K562 (cell line): ENCODE results near the gene SLC25A33. TPM values are rescaled to one million over a fixed set of nuclear protein-coding genes. Genes with fewer than 3 reads are reported as not detected.
A peak's percentile ranks its signal among the peaks of the same experiment; 100 is the strongest.

Experiments
- ATAC-seq: fragments of 200-7000 bp; cut with Tn5 transposase; 3 replicates; pipeline ENCODE4 v1.9.1; 2020; ENCODE audit warnings: moderate library complexity
- BruUV-seq: library from RNA; stranded (reverse); fragments of 400-500 nt; replicated peaks from 2 replicates; lab custom pipeline; 2021; lab: Mats Ljungman, UMichigan
- CTCF ChIA-PET: fragments of 300-600 bp; formaldehyde crosslinking; extraction: SDS; loops from one replicate; lab custom pipeline; 2021; ENCODE audit warnings: low intra/inter-chr PET ratio; lab: Yijun Ruan, JAX
- POLR2A ChIA-PET: fragments of 300-600, 350-650 bp; sonication (Branson Sonifier 250); formaldehyde crosslinking; extraction: SDS; loops from one replicate; lab custom pipeline; 2021; ENCODE audit warnings: antibody characterized with exemption, inconsistent platforms; lab: Yijun Ruan, JAX
- DNase-seq, 4 experiments: peaks; one replicate each; pipeline versions ENCODE4 v3.0.0 to v3.0.0-alpha.2; 2011 to 2018; ENCODE audit warnings: low spot score in 3 of 4, mixed read lengths in 3 of 4; ENCODE audit errors: extremely low read depth in 1 of 4
- FAIRE-seq: peaks from 2 replicates; lab custom pipeline; 2011; peaks lifted over from hg19 to GRCh38; lab: Jason Lieb, UNC
- H2AFZ ChIP-seq: 2 replicates; pipeline ENCODE4 v1.6.0; 2011; ENCODE audit warnings: low read depth, low read length, control low read depth, inconsistent platforms
- H3K27ac ChIP-seq: fragments of 200-600 bp; 3 replicates; pipeline ENCODE4 v1.8.0; 2011; ENCODE audit warnings: low read depth, mild to moderate bottlenecking, control low read depth, inconsistent platforms, low read length, moderate library complexity, mixed read lengths; ENCODE audit errors: extremely low read depth
- H3K27me3 ChIP-seq, 2 experiments: fragments of 300-600 bp in 1 of 2; 2 replicates in 1 of 2; 3 replicates in 1 of 2; pipeline versions ENCODE4 v1.6.0 to v1.8.0; 2011; ENCODE audit warnings: inconsistent platforms in 2 of 2, low read length in 2 of 2, mild to moderate bottlenecking in 1 of 2, mixed read lengths in 1 of 2, moderate library complexity in 1 of 2; ENCODE audit not compliant: control insufficient read depth in 2 of 2, insufficient read depth in 2 of 2
- H3K36me3 ChIP-seq: fragments of 300-600 bp; 3 replicates; pipeline ENCODE4 v1.8.0; 2011; ENCODE audit warnings: mild to moderate bottlenecking, low read length, inconsistent platforms; ENCODE audit not compliant: control insufficient read depth, insufficient read depth
- H3K4me1 ChIP-seq, 2 experiments: fragments of 200-600 bp in 1 of 2; replicated peaks in 1 of 2; 2 replicates in 1 of 2; 3 replicates in 1 of 2; pipeline versions ENCODE4 v1.5.1 to v1.8.0; 2011; ENCODE audit warnings: inconsistent platforms in 2 of 2, low read length in 2 of 2, mild to moderate bottlenecking in 1 of 2, mixed read lengths in 1 of 2, moderate library complexity in 1 of 2; ENCODE audit not compliant: control insufficient read depth in 2 of 2, insufficient read depth in 2 of 2
- H3K4me2 ChIP-seq: 2 replicates; pipeline ENCODE4 v1.6.1; 2011; ENCODE audit warnings: low read length, control low read depth, inconsistent platforms, mixed read lengths; ENCODE audit not compliant: insufficient read depth
- H3K4me3 ChIP-seq: fragments of 200-600 bp; sonication (generic), shearing (Covaris generic); 2 replicates; pipeline ENCODE4 v1.5.1; 2016; ENCODE audit warnings: control low read depth, inconsistent platforms
- H3K79me2 ChIP-seq: fragments of 200-600 bp; 3 replicates; pipeline ENCODE4 v1.8.0; 2011; ENCODE audit warnings: low read length, inconsistent platforms; ENCODE audit not compliant: control insufficient read depth, insufficient read depth
- H3K9ac ChIP-seq, 2 experiments: 2 replicates each; pipeline versions ENCODE4 v1.6.0 to v1.6.1; 2011; ENCODE audit warnings: low read depth in 2 of 2, low read length in 2 of 2, control low read depth in 1 of 2, inconsistent platforms in 1 of 2, mild to moderate bottlenecking in 1 of 2, mixed read lengths in 1 of 2; ENCODE audit not compliant: insufficient read depth in 1 of 2
- H3K9me1 ChIP-seq: one replicate; pipeline ENCODE4 v1.6.0; 2011; ENCODE audit warnings: inconsistent platforms, mild to moderate bottlenecking, low read length, moderate library complexity; ENCODE audit not compliant: control insufficient read depth, insufficient read depth
- H3K9me3 ChIP-seq: replicated peaks from 2 replicates; pipeline ENCODE4 v1.5.1; 2011; ENCODE audit warnings: low read depth, low read length, inconsistent platforms; ENCODE audit not compliant: control insufficient read depth, insufficient read depth
- H4K20me1 ChIP-seq: replicated peaks from 2 replicates; pipeline ENCODE4 v1.6.1; 2011; ENCODE audit warnings: low read length, inconsistent platforms, mixed read lengths; ENCODE audit not compliant: control insufficient read depth, insufficient read depth
- CEBPG ChIP-seq, 3 experiments: fragments of 200-800 bp in 1 of 3; sonication (Bioruptor generic) in 1 of 3; sonication (generic) in 1 of 3; formaldehyde crosslinking in 1 of 3; IDR thresholded peaks in 2 of 3; conservative IDR thresholded peaks in 1 of 3; 2 replicates each; pipeline versions ENCODE4 v1.6.1 to v1.8.0; 2016 to 2022; ENCODE audit warnings: missing compliant biosample characterization in 2 of 3, missing genetic modification characterization in 2 of 3, mild to moderate bottlenecking in 1 of 3, missing genetic modification reagents in 1 of 3
- DACH1 ChIP-seq: fragments of 450-650 bp; IDR thresholded peaks from 2 replicates; pipeline ENCODE4 v1.6.1; 2018; ENCODE audit not compliant: partially characterized antibody
- ERF ChIP-seq: fragments of 450-650 bp; formaldehyde crosslinking; IDR thresholded peaks from 2 replicates; pipeline ENCODE4 v1.4.0; 2020; ENCODE audit warnings: mild to moderate bottlenecking, mixed read lengths
- ETV1 ChIP-seq: fragments of 450-650 bp; conservative IDR thresholded peaks from 2 replicates; pipeline ENCODE4 v1.6.1; 2016; ENCODE audit warnings: missing genetic modification characterization, control low read depth, low read depth, missing compliant biosample characterization
- FOXJ3 ChIP-seq: sonication (generic); formaldehyde crosslinking; IDR thresholded peaks from 2 replicates; pipeline ENCODE4 v1.4.0; 2020; ENCODE audit warnings: mild to moderate bottlenecking, missing genetic modification reagents
- GABPB1 ChIP-seq: sonication (generic); formaldehyde crosslinking; IDR thresholded peaks from 2 replicates; pipeline ENCODE4 v1.8.0; 2022; ENCODE audit warnings: mild to moderate bottlenecking, missing genetic modification reagents
- MIER1 ChIP-seq: fragments of 450-650 bp; IDR thresholded peaks from 2 replicates; pipeline ENCODE4 v1.6.1; 2016; ENCODE audit warnings: antibody characterized with exemption, mild to moderate bottlenecking, low read depth
- POLR2G ChIP-seq: fragments of 200-400 bp; formaldehyde crosslinking; IDR thresholded peaks from 2 replicates; pipeline ENCODE4 v1.6.1; 2017; ENCODE audit warnings: low read depth, mild to moderate bottlenecking, antibody characterized with exemption, low read length, moderate library complexity
- RFX5 ChIP-seq: IDR thresholded peaks from 2 replicates; pipeline ENCODE4 v1.6.1; 2011; ENCODE audit warnings: low read depth, mild to moderate bottlenecking, improper control_type of control experiment, low read length
- ZFPM2 ChIP-seq: fragments of 250-450 bp; sonication (Bioruptor Pico); IDR thresholded peaks from 2 replicates; pipeline ENCODE4 v1.5.1; 2022; ENCODE audit warnings: mild to moderate bottlenecking
- ZKSCAN3 ChIP-seq: fragments of 250-450 bp; sonication (Bioruptor Pico); IDR thresholded peaks from 2 replicates; pipeline ENCODE4 v1.4.0; 2020
- ZNF143 ChIP-seq: sonication (generic); formaldehyde crosslinking; IDR thresholded peaks from 2 replicates; pipeline ENCODE4 v1.9.0; 2022; ENCODE audit warnings: mild to moderate bottlenecking, missing genetic modification reagents
- ZNF589 ChIP-seq: fragments of 200-800 bp; sonication (Bioruptor generic); IDR thresholded peaks from 2 replicates; pipeline ENCODE4 v1.6.1; 2016; ENCODE audit warnings: low read depth, missing genetic modification characterization, missing compliant biosample characterization
- WGBS: fragments of 100-300 bp; shearing (Covaris generic); methylation state at CpG from one replicate; pipeline ENCODE4 v1.1.6; 2016; ENCODE audit warnings: low coverage, mixed read lengths; ENCODE audit not compliant: insufficient coverage; ENCODE audit errors: missing lambda C conversion rate; 5-methylcytosine and 5-hydroxymethylcytosine counted together
- in situ Hi-C: fragments of 300-500 bp; cut with MboI; formaldehyde crosslinking; loops from 4 replicates; pipeline ENCODE4 v1.15.0; 2018; ENCODE audit warnings: inconsistent platforms, mixed read lengths
- intact Hi-C: fragments of 100-400 bp; cut with micrococcal nuclease; formaldehyde crosslinking; loops from 2 replicates; pipeline ENCODE4 v1.14.2; 2022
- polyA plus RNA-seq, 8 experiments: library from polyadenylated mRNA; depleted of rRNA in 4 of 8; stranded (reverse) in 5 of 8; unstranded in 3 of 8; fragments of >200 nt; fragmentation: Nextera tagmentation in 2 of 8; fragmentation: Illumina TruSeq in 1 of 8; extraction: Ambion mirVana in 2 of 8; extraction: Trizol in 1 of 8; gene quantifications; 2 replicates each; pipeline versions ENCODE4 v1.2.1 to v1.2.3, GENCODE V29; 2011 to 2014; ENCODE audit warnings: inconsistent platforms in 1 of 8, missing spikeins in 1 of 8
- total RNA-seq, 7 experiments: library from RNA; depleted of rRNA in 6 of 7; stranded (reverse); fragments of >200 nt in 6 of 7; fragmentation: Illumina TruSeq in 2 of 7; extraction: Trizol in 2 of 7; gene quantifications; 2 replicates each; pipeline versions ENCODE4 v1.2.1 to v1.2.3, GENCODE V29; 2011 to 2021; ENCODE audit warnings: low replicate concordance in 1 of 7
- TF ChIP-seq, protein P1 (sequence below): fragments of 450-650 bp; IDR thresholded peaks from 2 replicates; pipeline ENCODE4 v1.7.0; 2016; ENCODE audit warnings: borderline replicate concordance
- TF ChIP-seq, protein P2 (sequence below): sonication (generic); formaldehyde crosslinking; IDR thresholded peaks from 2 replicates; pipeline ENCODE4 v1.9.0; 2022; ENCODE audit warnings: mild to moderate bottlenecking, missing genetic modification reagents
- TF ChIP-seq, protein P3 (sequence below): sonication (generic); formaldehyde crosslinking; IDR thresholded peaks from 2 replicates; pipeline ENCODE4 v1.8.0; 2022; ENCODE audit warnings: missing genetic modification reagents, mild to moderate bottlenecking, moderate library complexity, borderline replicate concordance

SLC25A33 gene
- total and polyA plus RNA-seq, 9 of the 15 experiments (the other 6 are each of a cell fraction or from before 2014, with no cell fraction given) = 3.2 to 23.5 (median 17.5) TPM

DNA sequence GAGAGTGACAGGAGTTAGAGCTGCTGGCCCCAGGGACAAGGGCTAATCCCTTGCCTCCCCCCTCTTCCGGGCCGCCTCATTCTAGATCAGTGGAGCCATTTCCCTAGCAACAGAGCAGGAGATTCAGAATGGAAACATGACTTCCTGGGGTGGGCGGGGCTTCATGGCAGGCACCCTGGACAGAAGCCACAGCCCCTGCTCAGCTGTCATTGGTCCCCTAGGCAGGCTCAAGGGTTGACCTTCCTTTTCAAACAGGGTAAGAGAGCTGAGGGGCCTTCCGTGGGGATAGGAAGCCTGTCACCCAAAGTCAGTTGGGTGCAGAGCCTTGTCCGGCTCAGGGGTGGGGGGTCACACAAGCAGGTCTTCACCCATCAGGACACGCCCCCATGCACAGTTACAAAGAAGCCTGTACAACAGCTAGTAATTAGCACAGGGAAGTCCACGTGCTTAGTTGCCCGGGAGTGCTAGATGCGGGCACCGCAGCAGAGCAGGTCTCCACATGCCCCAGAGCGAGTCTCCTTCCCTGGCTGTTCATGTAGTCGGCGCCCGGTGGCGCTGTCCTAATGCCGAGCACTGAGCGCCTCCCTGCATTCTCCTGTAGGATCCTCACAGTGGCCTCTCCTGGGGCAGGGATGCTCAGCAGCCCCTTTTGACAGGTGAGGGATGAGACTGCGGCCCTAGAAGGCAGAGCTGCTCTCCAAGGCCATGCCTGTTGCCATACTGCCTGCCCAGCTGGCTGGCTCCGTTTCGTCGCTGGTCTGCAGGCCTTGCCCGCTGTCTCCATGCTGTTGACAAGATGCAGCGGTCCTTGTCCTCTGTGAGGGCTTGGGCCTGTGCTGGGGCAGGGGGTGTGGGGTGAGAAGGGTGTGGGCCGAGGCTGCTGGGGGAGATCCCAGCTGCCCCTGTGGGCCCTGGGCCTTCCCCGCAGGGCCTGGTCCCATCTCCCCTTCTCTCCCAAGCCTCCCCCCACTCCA lies 54.5 kb downstream of the SLC25A33 start:
- peak; percentile 95 for FAIRE-seq
- Histone ChIP-seq H4K20me1 (peaks cover 60% of the 10 kb centered on the region), H3K36me3 (peaks cover 63% of the 10 kb centered on the region; the same call in 2 of the 3 replicates), H3K27ac (no peak overlapping the region), H2AFZ (no peak overlapping the region), H3K79me2 (peaks cover 70% of the 10 kb centered on the region), H3K9me3 (no peaks in the 10 kb centered on the region), H3K9me1 (peaks cover 28% of the 10 kb centered on the region), H3K4me3 (no peak overlapping the region), H3K4me1 (peaks cover 33 to 83% of the 10 kb centered on the region in 2 experiments), H3K9ac (peak overlapping the region in 1 of 2 experiments; percentile 88; a peak in 2 of 4 replicates), H3K4me2 (no peak overlapping the region), H3K27me3 (no peaks in the 10 kb centered on the region)
- ATAC-seq = peak; percentile 88
- CTCF ChIA-PET = no interaction called here
- no TSS peak for BruUV-seq
- DNase-seq = peak; percentile 83 to 91 (median 88)
- intact Hi-C loops = no loop called here
- WGBS = 76% methylated on average over 25 of the region's 25 CpGs
- POLR2A ChIA-PET = interaction anchor here (0.6 to 2.0 kb wide), 10 partner anchors 9 to 648 kb away, joined by 3 to 10 read pairs (median 4); partner anchors contain the start of genes LZIC, NMNAT1 and SLC25A33
- in situ Hi-C loops = no loop called here
- TF ChIP-seq POLR2G (0 out of 2 replicates have a peak, but pooled peaks have one; percentile 11), GABPB1 (CRISPR knock-in tag) (peak; percentile 60), RFX5 (peak; percentile 75; the same call in 1 of the 2 replicates), DACH1 (no peak), ETV1 (peak; percentile 88), CEBPG (CRISPR knock-in tag; IDR thresholded peaks at IDR 0.05) (no peak), CEBPG (tag; conservative IDR thresholded peaks at IDR 0.05 in 1 of 2, IDR thresholded peaks at IDR 0.05 in 1 of 2) (no peak), ZNF143 (CRISPR knock-in tag) (0 out of 2 replicates have a peak, but pooled peaks have one; percentile 11), ZFPM2 (CRISPR knock-in tag) (no peak), MIER1 (no peak), ERF (no peak), FOXJ3 (CRISPR knock-in tag) (peak; percentile 63), ZNF589 (CRISPR knock-in tag) (no peak), ZKSCAN3 (CRISPR knock-in tag) (no peak)
- TF ChIP-seq, protein P1, sequence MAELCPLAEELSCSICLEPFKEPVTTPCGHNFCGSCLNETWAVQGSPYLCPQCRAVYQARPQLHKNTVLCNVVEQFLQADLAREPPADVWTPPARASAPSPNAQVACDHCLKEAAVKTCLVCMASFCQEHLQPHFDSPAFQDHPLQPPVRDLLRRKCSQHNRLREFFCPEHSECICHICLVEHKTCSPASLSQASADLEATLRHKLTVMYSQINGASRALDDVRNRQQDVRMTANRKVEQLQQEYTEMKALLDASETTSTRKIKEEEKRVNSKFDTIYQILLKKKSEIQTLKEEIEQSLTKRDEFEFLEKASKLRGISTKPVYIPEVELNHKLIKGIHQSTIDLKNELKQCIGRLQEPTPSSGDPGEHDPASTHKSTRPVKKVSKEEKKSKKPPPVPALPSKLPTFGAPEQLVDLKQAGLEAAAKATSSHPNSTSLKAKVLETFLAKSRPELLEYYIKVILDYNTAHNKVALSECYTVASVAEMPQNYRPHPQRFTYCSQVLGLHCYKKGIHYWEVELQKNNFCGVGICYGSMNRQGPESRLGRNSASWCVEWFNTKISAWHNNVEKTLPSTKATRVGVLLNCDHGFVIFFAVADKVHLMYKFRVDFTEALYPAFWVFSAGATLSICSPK = no peak
- TF ChIP-seq, protein P2, sequence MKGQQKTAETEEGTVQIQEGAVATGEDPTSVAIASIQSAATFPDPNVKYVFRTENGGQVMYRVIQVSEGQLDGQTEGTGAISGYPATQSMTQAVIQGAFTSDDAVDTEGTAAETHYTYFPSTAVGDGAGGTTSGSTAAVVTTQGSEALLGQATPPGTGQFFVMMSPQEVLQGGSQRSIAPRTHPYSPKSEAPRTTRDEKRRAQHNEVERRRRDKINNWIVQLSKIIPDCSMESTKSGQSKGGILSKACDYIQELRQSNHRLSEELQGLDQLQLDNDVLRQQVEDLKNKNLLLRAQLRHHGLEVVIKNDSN (CRISPR knock-in tag) = 0 out of 2 replicates have a peak, but pooled peaks have one; percentile 20
- TF ChIP-seq, protein P3, sequence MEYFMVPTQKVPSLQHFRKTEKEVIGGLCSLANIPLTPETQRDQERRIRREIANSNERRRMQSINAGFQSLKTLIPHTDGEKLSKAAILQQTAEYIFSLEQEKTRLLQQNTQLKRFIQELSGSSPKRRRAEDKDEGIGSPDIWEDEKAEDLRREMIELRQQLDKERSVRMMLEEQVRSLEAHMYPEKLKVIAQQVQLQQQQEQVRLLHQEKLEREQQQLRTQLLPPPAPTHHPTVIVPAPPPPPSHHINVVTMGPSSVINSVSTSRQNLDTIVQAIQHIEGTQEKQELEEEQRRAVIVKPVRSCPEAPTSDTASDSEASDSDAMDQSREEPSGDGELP (CRISPR knock-in tag) = peak; percentile 80
